Kidney (tissue), 14 donors: Measurements from ENCODE around the gene CDK6. TPM values are rescaled to one million over a fixed set of nuclear protein-coding genes. Genes with fewer than 3 reads are reported as not detected.

ENCODE experiments used
- DNase-seq, 5 donors: peaks; one replicate each; pipeline ENCODE4 v3.0.0-alpha.2; 2013 to 2020
- FAIRE-seq: peaks from 2 replicates; lab custom pipeline; 2012; peaks lifted over from hg19 to GRCh38; lab: Jason Lieb, UNC
- H3K27ac ChIP-seq, 2 donors: one replicate each; pipeline ENCODE4 v1.7.0; 2013; ENCODE audit warnings: low read depth in 2 of 2, low read length in 2 of 2, inconsistent platforms in 1 of 2
- H3K27me3 ChIP-seq: one replicate; pipeline ENCODE4 v1.7.1; 2013; ENCODE audit warnings: low read length, inconsistent platforms; ENCODE audit not compliant: control insufficient read depth, insufficient read depth
- H3K36me3 ChIP-seq, 3 donors: one replicate each; pipeline versions ENCODE4 v1.7.0 to v1.7.1; 2013; ENCODE audit warnings: low read length in 3 of 3, control low read depth in 1 of 3, inconsistent platforms in 1 of 3; ENCODE audit not compliant: insufficient read depth in 3 of 3, control insufficient read depth in 2 of 3
- H3K4me1 ChIP-seq, 3 donors: one replicate each; pipeline versions ENCODE4 v1.7.0 to v1.7.1; 2013; ENCODE audit warnings: low read length in 3 of 3, inconsistent platforms in 1 of 3, low read depth in 1 of 3; ENCODE audit not compliant: control insufficient read depth in 2 of 3, insufficient read depth in 2 of 3
- H3K4me3 ChIP-seq, 3 donors: one replicate each; pipeline versions ENCODE4 v1.7.0 to v1.8.1; 2013; ENCODE audit warnings: low read length in 3 of 3, control low read depth in 1 of 3, inconsistent platforms in 1 of 3
- H3K9ac ChIP-seq, 3 donors: one replicate each; pipeline versions ENCODE4 v1.7.0 to v1.7.1; 2013; ENCODE audit warnings: low read length in 3 of 3, control low read depth in 1 of 3, inconsistent platforms in 1 of 3
- H3K9me3 ChIP-seq, 3 donors: one replicate each; pipeline versions ENCODE4 v1.7.0 to v1.7.1; 2013; ENCODE audit warnings: low read length in 3 of 3, control low read depth in 1 of 3, inconsistent platforms in 1 of 3; ENCODE audit not compliant: control insufficient read depth in 2 of 3, insufficient read depth in 1 of 3
- CTCF ChIP-seq: IDR thresholded peaks from 3 replicates; pipeline ENCODE4 v1.5.1; 2012; ENCODE audit warnings: mild to moderate bottlenecking, moderate library complexity, borderline replicate concordance; ENCODE audit not compliant: insufficient read depth; ENCODE audit errors: extremely low read depth
- intact Hi-C: fragments of 100-400 bp; cut with DNase I; formaldehyde crosslinking; loops from one replicate; pipeline ENCODE4 v1.11.1; 2022
- polyA plus RNA-seq: library from polyadenylated mRNA; stranded (reverse); fragments of 350-450 nt; fragmentation: Illumina TruSeq; extraction: RNeasy Lipid Tissue Mini Kit (QIAGEN cat#74804); gene quantifications from one replicate; pipeline ENCODE4 v1.2.3, GENCODE V29; 2014; ENCODE audit warnings: low read depth, low replicate concordance; ENCODE audit not compliant: insufficient read depth
- total RNA-seq: library from RNA; stranded (reverse); fragmentation: NEBNext Ultra II Directional; extraction: Animal tissue kit (Norgen Biotek cat#: 25700); gene quantifications from one replicate; pipeline ENCODE4 v1.2.1, GENCODE V29; 2021
- donor health status: control.
- donor health status: control.
- donor health status: control.
- donor health status: control.
- donor health status: control.
- donor health status: DM: yes; HTN: yes; CAD: no.
- donor health status: Normal renal cell carcinoma (clear cell type).

CDK6 gene
- total and polyA plus RNA-seq, 2 donors from 2014 or later, result 3.6 to 20.8 TPM

DNA sequence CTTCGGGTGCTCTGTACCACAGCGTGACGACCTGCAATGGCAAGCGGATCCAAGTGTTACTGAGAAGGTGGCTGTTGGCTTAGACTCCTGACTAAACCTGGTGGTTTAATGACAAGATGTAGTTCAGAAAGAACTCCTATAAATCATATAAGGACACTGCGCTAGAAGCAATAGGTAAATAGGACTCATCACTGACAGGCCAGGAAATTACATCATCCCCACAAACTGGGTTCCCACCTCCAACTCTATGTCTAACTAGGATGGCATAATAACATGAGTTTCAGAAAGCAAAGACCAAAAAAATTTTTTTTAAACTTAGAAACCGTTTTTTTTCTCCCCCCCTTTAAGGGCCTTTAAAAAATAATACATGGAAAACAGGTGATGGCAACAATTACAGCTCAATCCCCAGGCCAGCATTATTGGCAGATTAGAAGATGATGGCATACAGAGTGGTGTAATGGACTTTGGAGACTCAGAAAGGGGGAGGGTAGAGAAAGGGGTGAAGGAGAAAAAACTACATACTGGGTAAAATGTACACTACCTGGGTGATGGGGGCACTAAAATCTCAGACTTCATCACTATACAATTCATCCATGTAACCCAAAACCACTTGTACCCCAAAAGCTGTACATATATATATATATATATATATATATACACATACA lies 164.7 kb downstream of the CDK6 start:
- intact Hi-C loops, result no loop called here
- FAIRE-seq, result no peak
- TF ChIP-seq CTCF, result no peak

DNA sequence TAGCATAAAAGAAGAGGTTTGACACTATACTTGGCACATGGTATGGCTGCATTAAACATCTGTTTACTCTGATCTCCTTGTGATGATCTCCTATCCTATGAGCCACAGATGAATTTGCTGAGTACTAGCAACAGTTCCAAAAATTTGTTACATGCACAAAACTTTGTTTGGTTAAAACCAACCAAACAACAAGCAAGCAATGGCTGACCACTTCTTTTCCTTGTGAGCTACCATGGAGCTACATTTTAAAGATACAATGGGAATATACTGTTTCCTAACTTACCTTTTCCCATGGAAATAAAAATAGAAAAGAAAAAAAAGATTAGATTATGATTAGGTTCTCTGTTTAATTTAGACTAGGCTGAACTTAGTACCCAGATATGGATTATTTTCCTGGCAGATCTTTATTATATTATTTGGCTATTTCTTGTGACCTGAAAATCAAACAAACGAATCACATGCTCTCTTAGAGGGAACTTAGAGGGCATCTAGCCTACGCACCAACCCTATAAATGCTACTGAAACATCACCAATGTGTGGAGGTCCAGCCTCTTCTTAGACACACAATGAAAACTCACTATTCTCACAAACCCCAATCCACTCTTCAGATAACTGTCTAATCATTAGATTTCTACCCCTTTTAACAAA lies 166.0 kb downstream of the CDK6 start:
- no peak for TF ChIP-seq CTCF
- intact Hi-C loops, result no loop called here
- H3K9ac ChIP-seq, result no peak overlapping the region
- FAIRE-seq (no peak), DNase-seq (no peak)
- no peak overlapping the region for H3K4me3 ChIP-seq
- H3K36me3 ChIP-seq, result peaks cover 0 to 4% (median 0%) of the 10 kb centered on the region in 3 donors
- H3K4me1 ChIP-seq, result no peaks in the 10 kb centered on the region
- no peaks in the 10 kb centered on the region for H3K27me3 ChIP-seq
- H3K27ac ChIP-seq, result no peak overlapping the region
- H3K9me3 ChIP-seq, result no peaks in the 10 kb centered on the region

More for the DNA sequence above, 164.7 kb downstream of the CDK6 start:
- H3K9me3 ChIP-seq, result no peaks in the 10 kb centered on the region
- DNase-seq, result no peak
- no peak overlapping the region for H3K4me3 ChIP-seq
- H3K4me1 ChIP-seq, result no peaks in the 10 kb centered on the region
- H3K9ac ChIP-seq, result no peak overlapping the region
- H3K27ac ChIP-seq, result no peak overlapping the region
- H3K27me3 ChIP-seq, result no peaks in the 10 kb centered on the region
- H3K36me3 ChIP-seq, result peaks cover 0 to 4% (median 0%) of the 10 kb centered on the region in 3 donors

- DNase-seq (no peak), FAIRE-seq (no peak)
- no peak for TF ChIP-seq CTCF
- Histone ChIP-seq H3K4me1 (no peaks in the 10 kb centered on the region), H3K9ac (no peak overlapping the region), H3K27ac (no peak overlapping the region), H3K36me3 (peaks cover 0 to 4% (median 0%) of the 10 kb centered on the region in 3 donors), H3K4me3 (no peak overlapping the region), H3K27me3 (no peaks in the 10 kb centered on the region), H3K9me3 (no peaks in the 10 kb centered on the region)
- intact Hi-C loops, result no loop called here
These were observed 166.7 kb downstream of the CDK6 start for GRCh38 chr7:92669616-92670165.
